ENCODE measurements around the gene THAP9.

The THAP9 gene

GRCh38 chr4:82951196-82951595 is 50.7 kb downstream of the THAP9 start:
- no peak overlapping the region for H3K4me3 ChIP-seq (ENCODE audit: low read depth, low read length)
- TF ChIP-seq CTCF (IDR thresholded peaks at IDR 0.05; ENCODE audit: insufficient read depth, low read depth, low read length, missing control alignments), result no peak
- no peak for DNase-seq (ENCODE audit: low read depth)

GRCh38 chr4:82954212-82954611 is 53.7 kb downstream of the THAP9 start:
- no peak overlapping the region for H3K4me3 ChIP-seq (ENCODE audit: low read depth, low read length)
- DNase-seq (ENCODE audit: low read depth), result no peak
- no peak for TF ChIP-seq CTCF (IDR thresholded peaks at IDR 0.05; ENCODE audit: insufficient read depth, low read depth, low read length, missing control alignments)

- no peak for TF ChIP-seq CTCF (IDR thresholded peaks at IDR 0.05; ENCODE audit: insufficient read depth, low read depth, low read length, missing control alignments)
- DNase-seq (ENCODE audit: low read depth), result peak; percentile 31
- no peak overlapping the region for H3K4me3 ChIP-seq (ENCODE audit: low read depth, low read length)
These were observed 56.5 kb downstream of the THAP9 start for GRCh38 chr4:82957045-82957444.

- H3K4me3 ChIP-seq (ENCODE audit: low read depth, low read length), result no peak overlapping the region
- no peak for TF ChIP-seq CTCF (IDR thresholded peaks at IDR 0.05; ENCODE audit: insufficient read depth, low read depth, low read length, missing control alignments)
- DNase-seq (ENCODE audit: low read depth), result no peak
These were observed 65.2 kb downstream of the THAP9 start for GRCh38 chr4:82965763-82966162.

GRCh38 chr4:82968972-82969371 is 68.4 kb downstream of the THAP9 start:
- DNase-seq (ENCODE audit: low read depth), result peak; percentile 40
- no peak overlapping the region; the same call in 1 of the 2 replicates for H3K4me3 ChIP-seq (ENCODE audit: low read depth, low read length)
- no peak for TF ChIP-seq CTCF (IDR thresholded peaks at IDR 0.05; ENCODE audit: insufficient read depth, low read depth, low read length, missing control alignments)

- DNase-seq (ENCODE audit: low read depth), result no peak
- no peak overlapping the region for H3K4me3 ChIP-seq (ENCODE audit: low read depth, low read length)
- no peak for TF ChIP-seq CTCF (IDR thresholded peaks at IDR 0.05; ENCODE audit: insufficient read depth, low read depth, low read length, missing control alignments)
These were observed 68.9 kb downstream of the THAP9 start for GRCh38 chr4:82969414-82969813.

Data from GM12865 (cell line).